ENCODE data around the gene ZNF101. TPM values are rescaled to one million over a fixed set of nuclear protein-coding genes. Genes with fewer than 3 reads are reported as not detected.

The ZNF101 gene
- total and polyA plus RNA-seq, 9 of the 15 experiments (the other 6 are each of a cell fraction or from before 2014, with no cell fraction given): 9.6 to 20.3 (median 12.4) TPM

DNA sequence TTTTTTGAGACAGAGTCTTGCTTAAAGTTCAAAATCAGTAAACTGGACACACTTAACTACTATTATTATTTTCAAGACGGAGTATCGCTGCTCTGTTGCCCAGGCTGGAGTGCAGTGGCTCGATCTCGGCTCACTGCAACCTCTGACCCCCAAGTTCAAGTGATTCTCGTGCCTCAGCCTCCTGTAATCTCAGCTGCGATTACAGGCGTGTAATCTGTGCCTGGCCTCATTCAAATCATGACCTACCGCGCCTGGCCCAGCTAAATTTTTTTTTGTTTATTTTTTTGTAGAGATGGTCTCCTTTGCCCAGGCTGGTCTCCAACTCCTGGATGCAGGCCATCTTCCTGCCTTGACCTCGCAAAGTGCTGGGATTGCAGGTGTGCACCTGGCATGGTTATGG, 23.0 kb downstream of the ZNF101 start:
- intact Hi-C loops (cut with micrococcal nuclease) (no loop called here), in situ Hi-C loops (cut with MboI) (no loop called here)
- 11% methylated on average over 10 of the region's 10 CpGs for WGBS (ENCODE audit: insufficient coverage, low coverage, missing lambda C conversion rate)
- Histone ChIP-seq H2AFZ (ENCODE audit: low read depth, low read length) (no peak overlapping the region), H3K36me3 (ENCODE audit: control insufficient read depth, insufficient read depth, low read length) (no peaks in the 10 kb centered on the region), H4K20me1 (replicated peaks; ENCODE audit: control insufficient read depth, insufficient read depth, low read length) (no peaks in the 10 kb centered on the region), H3K9ac (ENCODE audit: insufficient read depth in 1 of 2, low read depth in 2 of 2, low read length in 2 of 2) (no peak overlapping the region), H3K9me3 (replicated peaks; ENCODE audit: control insufficient read depth, insufficient read depth, low read depth, low read length) (no peaks in the 10 kb centered on the region), H3K4me1 (replicated peaks in 1 of 2; ENCODE audit: control insufficient read depth in 2 of 2, insufficient read depth in 2 of 2, low read length in 2 of 2) (no peaks in the 10 kb centered on the region), H3K4me2 (ENCODE audit: insufficient read depth, low read length) (no peak overlapping the region), H3K4me3 (no peak overlapping the region), H3K79me2 (ENCODE audit: control insufficient read depth, insufficient read depth, low read length) (no peaks in the 10 kb centered on the region), H3K27ac (ENCODE audit: extremely low read depth, low read depth, low read length) (no peak overlapping the region), H3K27me3 (ENCODE audit: control insufficient read depth in 2 of 2, insufficient read depth in 2 of 2, low read length in 2 of 2) (no peaks in the 10 kb centered on the region; a peak in 1 of 5 replicates), H3K9me1 (ENCODE audit: control insufficient read depth, insufficient read depth, low read length) (no peaks in the 10 kb centered on the region)
- ChIA-PET CTCF (ENCODE audit: low intra/inter-chr PET ratio) (no interaction called here), POLR2A (interaction anchor here (0.6 kb wide), 1 partner anchor 1140 kb away, joined by 3 read pairs; no protein-coding TSS in a partner anchor)
- no peak for ATAC-seq
- no peak for FAIRE-seq
- no peak for TF ChIP-seq ZBED1 (IDR thresholded peaks at IDR 0.05)
- no peak for TF ChIP-seq PBX2 (CRISPR knock-in tag; IDR thresholded peaks at IDR 0.05; ENCODE audit: low read depth)
- no peak for TF ChIP-seq PBX2 (tag; conservative IDR thresholded peaks at IDR 0.05; ENCODE audit: low read depth)
- no peak for TF ChIP-seq RHOXF2B (CRISPR knock-in tag; conservative IDR thresholded peaks at IDR 0.05)
- TF ChIP-seq HEY1 (CRISPR knock-in tag; IDR thresholded peaks at IDR 0.05; ENCODE audit: borderline replicate concordance): no peak
- TF ChIP-seq, protein P1, sequence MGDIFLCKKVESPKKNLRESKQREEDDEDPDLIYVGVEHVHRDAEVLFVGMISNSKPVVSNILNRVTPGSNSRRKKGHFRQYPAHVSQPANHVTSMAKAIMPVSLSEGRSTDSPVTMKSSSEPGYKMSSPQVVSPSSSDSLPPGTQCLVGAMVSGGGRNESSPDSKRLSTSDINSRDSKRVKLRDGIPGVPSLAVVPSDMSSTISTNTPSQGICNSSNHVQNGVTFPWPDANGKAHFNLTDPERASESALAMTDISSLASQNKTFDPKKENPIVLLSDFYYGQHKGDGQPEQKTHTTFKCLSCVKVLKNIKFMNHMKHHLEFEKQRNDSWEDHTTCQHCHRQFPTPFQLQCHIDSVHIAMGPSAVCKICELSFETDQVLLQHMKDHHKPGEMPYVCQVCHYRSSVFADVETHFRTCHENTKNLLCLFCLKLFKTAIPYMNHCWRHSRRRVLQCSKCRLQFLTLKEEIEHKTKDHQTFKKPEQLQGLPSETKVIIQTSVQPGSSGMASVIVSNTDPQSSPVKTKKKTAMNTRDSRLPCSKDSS (IDR thresholded peaks at IDR 0.05; ENCODE audit: low read depth, partially characterized antibody): no peak
- TF ChIP-seq RCOR1 (IDR thresholded peaks at IDR 0.05; ENCODE audit: borderline replicate concordance in 1 of 2, low read depth in 2 of 2, low read length in 2 of 2): peak in 1 of 2 experiments; percentile 27; a peak in 1 of 4 replicates
- peak; percentile 72 to 86; a peak in 3 of 4 replicates for TF ChIP-seq KDM1A (IDR thresholded peaks at IDR 0.05)
- TF ChIP-seq MECOM (CRISPR knock-in tag; IDR thresholded peaks at IDR 0.05): no peak
- TF ChIP-seq, protein P2, sequence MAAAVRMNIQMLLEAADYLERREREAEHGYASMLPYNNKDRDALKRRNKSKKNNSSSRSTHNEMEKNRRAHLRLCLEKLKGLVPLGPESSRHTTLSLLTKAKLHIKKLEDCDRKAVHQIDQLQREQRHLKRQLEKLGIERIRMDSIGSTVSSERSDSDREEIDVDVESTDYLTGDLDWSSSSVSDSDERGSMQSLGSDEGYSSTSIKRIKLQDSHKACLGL (CRISPR knock-in tag; IDR thresholded peaks at IDR 0.05; ENCODE audit: borderline replicate concordance, poor library complexity, severe bottlenecking): no peak
- TF ChIP-seq RBM39 (optimal IDR thresholded peaks at IDR 0.05; ENCODE audit: low read depth, low read length): no peak
- no peak for TF ChIP-seq HDAC3 (IDR thresholded peaks at IDR 0.05; ENCODE audit: borderline replicate concordance, partially characterized antibody)
- no peak for TF ChIP-seq TCF7L2 (IDR thresholded peaks at IDR 0.05; ENCODE audit: low read depth, low read length)
- TF ChIP-seq CGGBP1 (CRISPR knock-in tag; IDR thresholded peaks at IDR 0.05): no peak
- TF ChIP-seq E2F6 (IDR thresholded peaks at IDR 0.05; ENCODE audit: borderline replicate concordance in 1 of 2, extremely low read depth in 1 of 2, insufficient read depth in 1 of 2, insufficient read length in 1 of 2, low read depth in 1 of 2, low read length in 1 of 2, poor library complexity in 1 of 2, severe bottlenecking in 1 of 2): no peak
- TF ChIP-seq FOXP1 (CRISPR knock-in tag; IDR thresholded peaks at IDR 0.05): no peak
- no peak for TF ChIP-seq ZNF224 (CRISPR knock-in tag; IDR thresholded peaks at IDR 0.05)
- no TSS peak for BruUV-seq (replicated peaks)
- DNase-seq (ENCODE audit: extremely low read depth in 1 of 4, low spot score in 3 of 4): no peak
